ENCODE measurements around the gene BBX. TPM values are rescaled to one million over a fixed set of nuclear protein-coding genes. Genes with fewer than 3 reads are reported as not detected.
"Not testable (repeated sequence)": the region's sequence is repeated elsewhere in the genome, so short reads cannot be mapped to it uniquely, and the experiment has no call there.

BBX gene
- total RNA-seq, 1 donor from 2014 or later = 90.3 TPM

DNA sequence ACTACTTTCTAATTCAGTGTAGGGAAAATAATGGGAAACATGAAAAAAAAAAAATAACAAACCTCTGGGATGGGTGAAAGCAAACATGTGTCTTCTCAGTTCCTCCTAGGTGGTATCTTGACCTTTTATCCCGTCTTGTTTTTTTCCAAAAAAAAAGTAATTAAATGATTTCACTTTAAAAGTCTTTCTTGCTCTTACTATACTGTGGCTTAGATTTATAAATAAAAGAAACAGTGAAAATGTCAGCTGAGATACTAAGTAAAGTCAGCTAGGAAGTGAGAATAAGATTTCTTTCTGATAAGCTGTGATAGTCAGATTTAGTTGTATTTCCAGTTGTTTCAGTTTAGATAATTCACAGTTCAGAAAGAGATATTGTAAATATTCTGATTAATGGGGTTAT, 37.4 kb downstream of the BBX start:
- Mint-ChIP-seq H3K27ac (no peak overlapping the region), H3K27me3 (ENCODE audit: low read depth) (no peaks in the 10 kb centered on the region), H3K4me1 (peaks cover 28% of the 10 kb centered on the region), H3K4me3 (no peak overlapping the region), H3K36me3 (no peaks in the 10 kb centered on the region), H3K9me3 (no peaks in the 10 kb centered on the region)
- TF ChIP-seq, protein P1, sequence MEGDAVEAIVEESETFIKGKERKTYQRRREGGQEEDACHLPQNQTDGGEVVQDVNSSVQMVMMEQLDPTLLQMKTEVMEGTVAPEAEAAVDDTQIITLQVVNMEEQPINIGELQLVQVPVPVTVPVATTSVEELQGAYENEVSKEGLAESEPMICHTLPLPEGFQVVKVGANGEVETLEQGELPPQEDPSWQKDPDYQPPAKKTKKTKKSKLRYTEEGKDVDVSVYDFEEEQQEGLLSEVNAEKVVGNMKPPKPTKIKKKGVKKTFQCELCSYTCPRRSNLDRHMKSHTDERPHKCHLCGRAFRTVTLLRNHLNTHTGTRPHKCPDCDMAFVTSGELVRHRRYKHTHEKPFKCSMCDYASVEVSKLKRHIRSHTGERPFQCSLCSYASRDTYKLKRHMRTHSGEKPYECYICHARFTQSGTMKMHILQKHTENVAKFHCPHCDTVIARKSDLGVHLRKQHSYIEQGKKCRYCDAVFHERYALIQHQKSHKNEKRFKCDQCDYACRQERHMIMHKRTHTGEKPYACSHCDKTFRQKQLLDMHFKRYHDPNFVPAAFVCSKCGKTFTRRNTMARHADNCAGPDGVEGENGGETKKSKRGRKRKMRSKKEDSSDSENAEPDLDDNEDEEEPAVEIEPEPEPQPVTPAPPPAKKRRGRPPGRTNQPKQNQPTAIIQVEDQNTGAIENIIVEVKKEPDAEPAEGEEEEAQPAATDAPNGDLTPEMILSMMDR (IDR thresholded peaks at IDR 0.05; ENCODE audit: unreplicated experiment) = no peak
- DNase-seq (ENCODE audit: low spot score in 2 of 2, unreplicated experiment in 2 of 2) = no peak

- Mint-ChIP-seq H3K27me3 (ENCODE audit: low read depth) (no peaks in the 10 kb centered on the region), H3K4me3 (no peak overlapping the region), H3K36me3 (no peaks in the 10 kb centered on the region), H3K9me3 (no peaks in the 10 kb centered on the region), H3K4me1 (peaks cover 28% of the 10 kb centered on the region), H3K27ac (no peak overlapping the region)
- TF ChIP-seq, protein P1 (IDR thresholded peaks at IDR 0.05; ENCODE audit: unreplicated experiment) = no peak
- DNase-seq (ENCODE audit: low spot score in 2 of 2, unreplicated experiment in 2 of 2) = no peak
Measured at GRCh38 chr3:107561980-107562379, 39.2 kb downstream of the BBX start.

GRCh38 chr3:107562969-107563529, 40.3 kb downstream of the BBX start:
- H3K4me1 Mint-ChIP-seq = peaks cover 28% of the 10 kb centered on the region
- H3K27ac Mint-ChIP-seq = peak overlapping the region; percentile 39
- H3K9me3 Mint-ChIP-seq = peaks cover 6% of the 10 kb centered on the region
- DNase-seq (ENCODE audit: low spot score in 2 of 2, unreplicated experiment in 2 of 2) = no peak
- H3K36me3 Mint-ChIP-seq = peaks cover 5% of the 10 kb centered on the region
- H3K4me3 Mint-ChIP-seq = no peak overlapping the region
- H3K27me3 Mint-ChIP-seq (ENCODE audit: low read depth) = no peaks in the 10 kb centered on the region
- TF ChIP-seq, protein P1 (IDR thresholded peaks at IDR 0.05; ENCODE audit: unreplicated experiment) = no peak

DNA sequence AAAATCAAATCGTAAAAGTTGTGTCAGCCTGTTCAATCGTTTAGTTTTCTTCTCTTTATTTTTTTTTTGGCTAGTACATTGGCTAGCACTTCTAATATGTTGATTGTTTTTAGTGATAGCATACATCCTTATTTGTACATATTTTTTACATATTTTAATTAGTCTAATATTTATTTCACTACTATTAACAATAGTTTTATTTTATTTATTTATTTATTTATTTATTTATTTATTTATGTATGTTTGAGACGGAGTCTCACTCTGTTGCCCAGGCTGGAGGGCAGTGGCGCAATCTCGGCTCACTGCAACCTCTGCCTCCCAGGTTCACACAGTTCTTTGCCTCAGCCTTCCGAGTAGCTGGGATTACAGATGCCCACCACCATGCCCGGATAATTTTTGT, 42.5 kb downstream of the BBX start:
- H3K27ac Mint-ChIP-seq; DNase-seq (ENCODE audit: low spot score in 2 of 2, unreplicated experiment in 2 of 2); H3K4me3 Mint-ChIP-seq; H3K36me3 Mint-ChIP-seq; H3K27me3 Mint-ChIP-seq (ENCODE audit: low read depth): not testable (repeated sequence)
- Mint-ChIP-seq H3K9me3 (peaks cover 12% of the 10 kb centered on the region), H3K4me1 (peaks cover 15% of the 10 kb centered on the region)

GRCh38 chr3:107571089-107571488, 48.3 kb downstream of the BBX start:
- peak overlapping the region; percentile 70 for H3K27ac Mint-ChIP-seq
- peaks cover 12% of the 10 kb centered on the region for H3K9me3 Mint-ChIP-seq
- H3K36me3 Mint-ChIP-seq; DNase-seq (ENCODE audit: low spot score in 2 of 2, unreplicated experiment in 2 of 2); H3K27me3 Mint-ChIP-seq (ENCODE audit: low read depth); H3K4me3 Mint-ChIP-seq: not testable (repeated sequence)
- peaks cover 10% of the 10 kb centered on the region for H3K4me1 Mint-ChIP-seq

DNA sequence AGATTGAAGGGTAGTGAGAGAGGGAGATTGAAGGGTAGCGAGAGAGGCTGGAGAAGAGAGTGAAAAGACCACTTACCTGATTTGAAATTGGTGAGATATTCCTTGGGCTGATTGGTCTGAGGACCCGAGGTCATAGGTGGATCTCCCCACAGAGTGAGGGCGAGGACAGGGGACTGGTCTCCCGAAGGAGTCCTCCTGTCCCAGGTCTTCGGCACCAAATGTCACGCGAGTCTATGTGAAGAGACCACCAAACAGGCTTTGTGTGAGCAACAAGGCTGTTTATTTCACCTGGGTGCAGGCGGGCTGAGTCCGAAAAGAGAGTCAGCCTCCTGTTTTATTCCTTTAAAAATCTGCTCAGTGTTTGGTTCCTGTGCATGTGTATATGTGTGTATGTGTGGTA, 48.7 kb downstream of the BBX start:
- Mint-ChIP-seq H3K27ac (peak overlapping the region; percentile 70), H3K9me3 (peaks cover 12% of the 10 kb centered on the region), H3K4me1 (peaks cover 10% of the 10 kb centered on the region)
- H3K27me3 Mint-ChIP-seq (ENCODE audit: low read depth); H3K36me3 Mint-ChIP-seq; DNase-seq (ENCODE audit: low spot score in 2 of 2, unreplicated experiment in 2 of 2); H3K4me3 Mint-ChIP-seq: not testable (repeated sequence)

GRCh38 chr3:107574650-107575049, 51.9 kb downstream of the BBX start:
- no peaks in the 10 kb centered on the region for H3K27me3 Mint-ChIP-seq (ENCODE audit: low read depth)
- peaks cover 6% of the 10 kb centered on the region for H3K36me3 Mint-ChIP-seq
- no peaks in the 10 kb centered on the region for H3K9me3 Mint-ChIP-seq
- TF ChIP-seq, protein P1 (IDR thresholded peaks at IDR 0.05; ENCODE audit: unreplicated experiment) = no peak
- peaks cover 18% of the 10 kb centered on the region for H3K4me1 Mint-ChIP-seq
- no peak overlapping the region for H3K27ac Mint-ChIP-seq
- no peak overlapping the region for H3K4me3 Mint-ChIP-seq
- no peak for DNase-seq (ENCODE audit: low spot score in 2 of 2, unreplicated experiment in 2 of 2)
